Astrocyte of the cerebellum (primary cell): ENCODE data around the gene RNF207.

Experiments
- DNase-seq: peaks from one replicate; pipeline ENCODE4 v3.0.0-alpha.2; 2011; ENCODE audit warnings: low read depth
- H3K4me3 ChIP-seq: 2 replicates; pipeline ENCODE4 v1.5.1; 2011; ENCODE audit warnings: mild to moderate bottlenecking, low read depth, low read length, moderate library complexity
- in situ Hi-C: cut with HindIII; loops from 2 replicates; pipeline ENCODE4 v1.10.0; 2017; ENCODE audit warnings: low sequenced_read_pairs
- TF ChIP-seq, protein P1 (sequence below): IDR thresholded peaks from 2 replicates; pipeline ENCODE4 v1.5.1; 2012; ENCODE audit warnings: low read length, low read depth, moderate library complexity, mild to moderate bottlenecking; ENCODE audit errors: missing control alignments

The RNF207 gene

GRCh38 chr1:6251233-6251632 is 45.3 kb downstream of the RNF207 start:
- TF ChIP-seq, protein P1, sequence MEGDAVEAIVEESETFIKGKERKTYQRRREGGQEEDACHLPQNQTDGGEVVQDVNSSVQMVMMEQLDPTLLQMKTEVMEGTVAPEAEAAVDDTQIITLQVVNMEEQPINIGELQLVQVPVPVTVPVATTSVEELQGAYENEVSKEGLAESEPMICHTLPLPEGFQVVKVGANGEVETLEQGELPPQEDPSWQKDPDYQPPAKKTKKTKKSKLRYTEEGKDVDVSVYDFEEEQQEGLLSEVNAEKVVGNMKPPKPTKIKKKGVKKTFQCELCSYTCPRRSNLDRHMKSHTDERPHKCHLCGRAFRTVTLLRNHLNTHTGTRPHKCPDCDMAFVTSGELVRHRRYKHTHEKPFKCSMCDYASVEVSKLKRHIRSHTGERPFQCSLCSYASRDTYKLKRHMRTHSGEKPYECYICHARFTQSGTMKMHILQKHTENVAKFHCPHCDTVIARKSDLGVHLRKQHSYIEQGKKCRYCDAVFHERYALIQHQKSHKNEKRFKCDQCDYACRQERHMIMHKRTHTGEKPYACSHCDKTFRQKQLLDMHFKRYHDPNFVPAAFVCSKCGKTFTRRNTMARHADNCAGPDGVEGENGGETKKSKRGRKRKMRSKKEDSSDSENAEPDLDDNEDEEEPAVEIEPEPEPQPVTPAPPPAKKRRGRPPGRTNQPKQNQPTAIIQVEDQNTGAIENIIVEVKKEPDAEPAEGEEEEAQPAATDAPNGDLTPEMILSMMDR = no peak
- DNase-seq = no peak
- H3K4me3 ChIP-seq = no peak overlapping the region
- in situ Hi-C loops = no loop called here

DNA sequence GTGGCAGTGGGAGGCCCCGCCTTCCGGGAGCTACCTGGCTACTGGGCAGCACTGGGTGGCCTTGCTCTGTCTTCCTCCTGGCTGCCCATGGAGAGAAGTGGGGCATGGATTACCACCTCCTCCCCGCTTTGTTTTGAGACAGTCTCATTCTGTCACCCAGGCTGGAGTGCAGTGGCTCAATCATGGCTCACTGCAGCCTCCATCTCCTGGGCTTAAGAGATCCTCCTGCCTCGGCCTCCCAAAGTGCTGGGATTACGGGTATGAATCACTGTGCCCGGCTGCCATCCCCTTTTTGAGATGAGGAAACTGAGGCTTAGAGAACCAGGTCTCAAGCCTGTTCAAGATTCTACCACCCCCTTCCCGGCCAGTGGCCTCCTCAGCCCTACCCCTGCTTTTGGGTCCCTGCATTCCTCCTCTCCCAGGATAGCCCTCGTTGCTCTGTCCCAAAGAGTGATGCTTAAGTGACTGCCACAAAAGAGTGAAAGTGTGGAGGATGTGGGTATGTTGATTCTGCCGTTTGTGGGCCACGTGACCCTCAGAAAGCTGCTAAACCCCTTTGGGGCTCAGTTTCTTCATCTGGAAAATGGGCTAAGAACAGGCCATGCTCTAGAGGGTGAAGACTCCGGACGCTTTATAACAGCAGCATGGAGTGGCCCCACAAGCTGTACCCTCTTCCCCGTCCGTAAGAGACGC is 45.9 kb downstream of the RNF207 start:
- TF ChIP-seq, protein P1 = no peak
- DNase-seq = no peak
- H3K4me3 ChIP-seq = no peak overlapping the region
- in situ Hi-C loops = no loop called here

GRCh38 chr1:6252374-6252710 is 46.4 kb downstream of the RNF207 start:
- TF ChIP-seq, protein P1 = no peak
- in situ Hi-C loops = no loop called here
- no peak overlapping the region for H3K4me3 ChIP-seq
- DNase-seq = no peak

DNA sequence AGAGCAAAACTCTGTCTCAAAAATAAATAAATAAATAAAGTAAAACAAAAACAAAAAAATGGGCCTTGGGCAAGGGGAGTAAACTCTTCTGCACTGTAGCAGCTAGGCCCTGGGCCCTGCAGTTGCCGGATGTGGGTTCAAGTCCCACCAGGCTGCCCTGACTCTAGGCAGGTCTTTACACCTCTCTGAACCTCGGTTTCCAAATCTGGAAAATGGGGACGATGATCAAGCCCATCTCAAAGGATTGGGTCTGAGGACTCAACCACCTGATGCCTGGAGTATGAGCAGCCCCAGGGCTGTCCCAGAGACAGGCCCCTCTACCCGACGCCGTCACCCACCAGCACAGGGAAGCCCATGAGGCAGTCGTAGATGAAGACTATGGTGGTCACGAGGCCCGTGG is 47.5 kb downstream of the RNF207 start:
- H3K4me3 ChIP-seq = no peak overlapping the region
- no peak for DNase-seq
- TF ChIP-seq, protein P1 = no peak
- in situ Hi-C loops = no loop called here

DNA sequence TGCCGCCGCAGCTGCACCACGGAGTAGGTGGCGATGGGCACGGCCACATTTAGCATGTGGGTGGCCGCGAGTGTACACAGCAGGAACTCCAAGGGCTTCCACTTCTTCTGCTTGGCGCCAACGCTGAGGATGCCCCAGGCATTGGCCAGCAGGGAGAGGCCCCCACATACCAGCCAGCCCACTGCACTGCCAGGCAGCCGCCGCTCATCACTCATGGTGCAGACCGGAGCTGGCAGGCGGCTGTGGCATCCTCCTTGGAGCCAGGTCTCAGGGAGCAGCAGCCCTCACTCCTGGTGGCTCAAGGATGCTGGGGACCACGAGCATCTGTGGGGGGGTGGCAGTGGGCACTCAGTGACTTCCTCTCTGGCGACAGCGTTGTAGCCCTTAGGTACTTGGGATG is 48.8 kb downstream of the RNF207 start:
- in situ Hi-C loops = no loop called here
- H3K4me3 ChIP-seq = no peak overlapping the region
- TF ChIP-seq, protein P1 = no peak
- DNase-seq = no peak

DNA sequence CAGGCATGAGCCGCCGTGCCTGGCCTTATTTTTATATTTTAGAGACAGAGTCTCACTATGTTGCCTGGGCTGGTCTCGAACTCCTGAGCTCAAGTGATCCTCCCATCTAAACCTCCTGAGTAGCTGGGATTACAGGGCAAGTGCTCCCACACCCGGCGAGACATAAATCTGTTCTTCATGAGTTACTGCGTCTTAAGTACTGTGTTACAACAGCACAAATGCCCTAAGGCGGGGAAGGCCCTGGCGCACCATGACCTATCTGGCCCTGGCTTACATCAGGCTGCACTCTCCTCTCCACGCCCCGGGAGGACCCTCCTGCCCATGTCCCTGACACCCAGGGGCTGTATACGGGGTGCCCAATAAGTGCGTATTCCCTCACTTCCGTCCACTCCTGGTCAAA is 50.7 kb downstream of the RNF207 start:
- no peak for DNase-seq
- in situ Hi-C loops = no loop called here
- TF ChIP-seq, protein P1 = no peak
- H3K4me3 ChIP-seq = no peak overlapping the region

GRCh38 chr1:6257541-6258069 is 51.7 kb downstream of the RNF207 start:
- in situ Hi-C loops = no loop called here
- no peak for DNase-seq
- H3K4me3 ChIP-seq = no peak overlapping the region
- TF ChIP-seq, protein P1 = no peak
